ENCODE measurements around the gene PTPRT.

DNA sequence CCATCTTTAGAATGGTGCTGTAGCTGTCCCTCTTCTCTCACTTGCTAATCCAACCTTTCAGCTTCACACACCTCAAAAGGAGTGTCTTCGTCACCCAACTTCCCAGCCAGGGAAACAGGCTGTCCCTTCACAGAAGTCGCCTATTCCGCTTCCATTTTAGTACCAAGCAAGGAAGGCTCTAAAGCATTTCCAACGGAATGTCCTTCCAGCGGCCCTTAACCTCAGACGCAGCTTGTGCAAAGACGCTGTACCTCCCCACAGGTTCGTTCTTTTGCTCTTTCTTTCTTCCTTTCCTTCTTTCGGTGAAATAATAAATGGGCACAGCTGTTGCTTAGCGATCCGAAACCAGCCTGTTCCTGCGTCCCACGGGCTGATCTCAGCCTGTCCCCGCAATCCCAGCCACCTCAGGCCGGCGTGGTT, 1.5 kb downstream of the PTPRT start:
- TF ChIP-seq, protein P1, sequence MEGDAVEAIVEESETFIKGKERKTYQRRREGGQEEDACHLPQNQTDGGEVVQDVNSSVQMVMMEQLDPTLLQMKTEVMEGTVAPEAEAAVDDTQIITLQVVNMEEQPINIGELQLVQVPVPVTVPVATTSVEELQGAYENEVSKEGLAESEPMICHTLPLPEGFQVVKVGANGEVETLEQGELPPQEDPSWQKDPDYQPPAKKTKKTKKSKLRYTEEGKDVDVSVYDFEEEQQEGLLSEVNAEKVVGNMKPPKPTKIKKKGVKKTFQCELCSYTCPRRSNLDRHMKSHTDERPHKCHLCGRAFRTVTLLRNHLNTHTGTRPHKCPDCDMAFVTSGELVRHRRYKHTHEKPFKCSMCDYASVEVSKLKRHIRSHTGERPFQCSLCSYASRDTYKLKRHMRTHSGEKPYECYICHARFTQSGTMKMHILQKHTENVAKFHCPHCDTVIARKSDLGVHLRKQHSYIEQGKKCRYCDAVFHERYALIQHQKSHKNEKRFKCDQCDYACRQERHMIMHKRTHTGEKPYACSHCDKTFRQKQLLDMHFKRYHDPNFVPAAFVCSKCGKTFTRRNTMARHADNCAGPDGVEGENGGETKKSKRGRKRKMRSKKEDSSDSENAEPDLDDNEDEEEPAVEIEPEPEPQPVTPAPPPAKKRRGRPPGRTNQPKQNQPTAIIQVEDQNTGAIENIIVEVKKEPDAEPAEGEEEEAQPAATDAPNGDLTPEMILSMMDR (IDR thresholded peaks at IDR 0.05): no peak
- no peak for TF ChIP-seq POLR2A (IDR thresholded peaks at IDR 0.05)

Measured in ovary (tissue), 3 donors.